H1 (cell line): ENCODE measurements around the gene RNF6. TPM values are rescaled to one million over a fixed set of nuclear protein-coding genes. Genes with fewer than 3 reads are reported as not detected.

ENCODE experiments used
- CTCF ChIA-PET: fragments of 300-600 bp; sonication (Branson Sonifier 250); formaldehyde crosslinking; loops from one replicate; lab custom pipeline; 2021; ENCODE audit not compliant: partially characterized antibody; lab: Charles Lee
- POLR2A ChIA-PET: fragments of 300-600 bp; sonication (Branson Sonifier 250); formaldehyde crosslinking; loops from one replicate; lab custom pipeline; 2021; ENCODE audit warnings: inconsistent platforms; ENCODE audit not compliant: partially characterized antibody; lab: Charles Lee
- DNase-seq, 2 experiments: peaks; one replicate each; pipeline versions ENCODE4 v3.0.0 to v3.0.0-alpha.2; 2010 to 2022; ENCODE audit warnings: low spot score in 2 of 2, low read depth in 1 of 2, mixed read lengths in 1 of 2
- FAIRE-seq: peaks from 2 replicates; lab custom pipeline; 2011; peaks lifted over from hg19 to GRCh38; lab: Jason Lieb, UNC
- H2AFZ ChIP-seq: 2 replicates; pipeline ENCODE4 v1.8.1; 2012; ENCODE audit warnings: low read length, inconsistent platforms
- H2AK5ac ChIP-seq: 2 replicates; pipeline ENCODE4 v1.6.1; 2013; ENCODE audit warnings: low read depth, low read length
- H2BK120ac ChIP-seq: replicated peaks from 2 replicates; pipeline ENCODE3; 2013; ENCODE audit warnings: low read depth, low read length, inconsistent platforms
- H2BK12ac ChIP-seq: 2 replicates; pipeline ENCODE4 v1.6.1; 2013; ENCODE audit warnings: low read depth, low read length
- H2BK15ac ChIP-seq: 2 replicates; pipeline ENCODE4 v1.6.1; 2013; ENCODE audit warnings: low read length
- H2BK20ac ChIP-seq: 2 replicates; pipeline ENCODE4 v1.6.1; 2013; ENCODE audit warnings: low read length
- H2BK5ac ChIP-seq: 2 replicates; pipeline ENCODE4 v1.6.1; 2013; ENCODE audit warnings: low read depth, low read length
- H3K14ac ChIP-seq: 2 replicates; pipeline ENCODE4 v1.6.1; 2013; ENCODE audit warnings: inconsistent platforms; ENCODE audit not compliant: insufficient read length
- H3K18ac ChIP-seq: 2 replicates; pipeline ENCODE4 v1.6.1; 2013; ENCODE audit warnings: low read length; ENCODE audit errors: extremely low read depth
- H3K23ac ChIP-seq: 2 replicates; pipeline ENCODE4 v1.6.1; 2013; ENCODE audit warnings: inconsistent platforms; ENCODE audit not compliant: insufficient read length
- H3K23me2 ChIP-seq: 2 replicates; pipeline ENCODE4 v1.6.1; 2013; ENCODE audit warnings: low read depth, low read length
- H3K27ac ChIP-seq: 2 replicates; pipeline ENCODE4 v1.6.1; 2011; ENCODE audit warnings: low read depth, low read length, inconsistent platforms
- H3K27me3 ChIP-seq, 4 experiments: replicated peaks in 1 of 4; 1 replicate in 1 of 4; 2 replicates in 3 of 4; pipeline versions ENCODE4 v1.6.1 to v1.8.1; 2011 to 2013; ENCODE audit warnings: low read length in 3 of 4, mild to moderate bottlenecking in 3 of 4, inconsistent platforms in 2 of 4, mixed read lengths in 2 of 4, moderate library complexity in 1 of 4; ENCODE audit not compliant: control insufficient read depth in 3 of 4, insufficient read depth in 3 of 4; ENCODE audit errors: extremely low read depth in 1 of 4
- H3K36me3 ChIP-seq, 4 experiments: 2 replicates each; pipeline versions ENCODE4 v1.6.1 to v1.8.1; 2011 to 2013; ENCODE audit warnings: mild to moderate bottlenecking in 4 of 4, low read length in 3 of 4, moderate library complexity in 2 of 4, control low read depth in 1 of 4, inconsistent platforms in 1 of 4; ENCODE audit not compliant: insufficient read depth in 4 of 4, control insufficient read depth in 2 of 4
- H3K4ac ChIP-seq: replicated peaks from 2 replicates; pipeline ENCODE3; 2013; ENCODE audit warnings: low read length, low read depth, mixed read lengths, inconsistent platforms; ENCODE audit not compliant: insufficient read length
- H3K4me1 ChIP-seq, 4 experiments: replicated peaks in 1 of 4; 1 replicate in 1 of 4; 2 replicates in 3 of 4; pipeline versions ENCODE4 v1.6.1 to v1.8.1; 2011 to 2013; ENCODE audit warnings: low read length in 3 of 4, inconsistent platforms in 2 of 4, mixed read lengths in 1 of 4; ENCODE audit not compliant: insufficient read depth in 4 of 4, control insufficient read depth in 3 of 4
- H3K4me2 ChIP-seq, 2 experiments: 2 replicates each; pipeline versions ENCODE4 v1.6.1 to v1.8.1; 2011 to 2013; ENCODE audit warnings: low read depth in 2 of 2, low read length in 2 of 2, control low read depth in 1 of 2, inconsistent platforms in 1 of 2, mild to moderate bottlenecking in 1 of 2; ENCODE audit not compliant: insufficient read depth in 1 of 2
- H3K4me3 ChIP-seq, 4 experiments: fragments of 200-600, 300-600 bp in 1 of 4; sonication (generic), shearing (Covaris generic), sonication (Bioruptor Twin) in 1 of 4; 2 replicates each; pipeline versions ENCODE4 v1.5.1 to v1.8.1; 2011 to 2016; ENCODE audit warnings: low read length in 4 of 4, low read depth in 3 of 4, control low read depth in 2 of 4, inconsistent platforms in 2 of 4, mild to moderate bottlenecking in 2 of 4, mixed read lengths in 1 of 4, moderate library complexity in 1 of 4; ENCODE audit not compliant: insufficient read depth in 2 of 4; ENCODE audit errors: extremely low read depth in 1 of 4
- H3K56ac ChIP-seq: replicated peaks from 2 replicates; pipeline ENCODE3; 2013; ENCODE audit warnings: low read depth, mild to moderate bottlenecking, mixed read lengths, low read length, inconsistent platforms; ENCODE audit not compliant: insufficient read length
- H3K79me1 ChIP-seq: 2 replicates; pipeline ENCODE4 v1.6.1; 2013; ENCODE audit warnings: low read depth, low read length, control low read depth
- H3K79me2 ChIP-seq, 2 experiments: 2 replicates each; pipeline versions ENCODE4 v1.6.1 to v1.8.1; 2012 to 2013; ENCODE audit warnings: low read length in 2 of 2, mild to moderate bottlenecking in 2 of 2, inconsistent platforms in 1 of 2; ENCODE audit not compliant: insufficient read depth in 2 of 2, control insufficient read depth in 1 of 2
- H3K9ac ChIP-seq, 4 experiments: replicated peaks in 1 of 4; 1 replicate in 1 of 4; 2 replicates in 3 of 4; pipeline versions ENCODE4 v1.6.1 to v1.8.1; 2011 to 2013; ENCODE audit warnings: low read depth in 3 of 4, low read length in 3 of 4, control low read depth in 2 of 4, mild to moderate bottlenecking in 2 of 4, moderate library complexity in 2 of 4, inconsistent platforms in 1 of 4; ENCODE audit errors: extremely low read depth in 1 of 4
- H3K9me3 ChIP-seq, 2 experiments: 2 replicates each; pipeline versions ENCODE4 v1.6.1 to v1.8.1; 2012 to 2013; ENCODE audit warnings: mild to moderate bottlenecking in 2 of 2, moderate library complexity in 2 of 2, control low read depth in 1 of 2, inconsistent platforms in 1 of 2, low read depth in 1 of 2, low read length in 1 of 2, mixed read lengths in 1 of 2; ENCODE audit not compliant: insufficient read depth in 2 of 2
- H4K20me1 ChIP-seq, 2 experiments: replicated peaks in 1 of 2; 2 replicates each; pipeline versions ENCODE3 to v1.8.1; 2011 to 2013; ENCODE audit warnings: inconsistent platforms in 2 of 2, low read length in 2 of 2, mild to moderate bottlenecking in 1 of 2; ENCODE audit not compliant: insufficient read depth in 2 of 2, control insufficient read depth in 1 of 2
- H4K5ac ChIP-seq: 2 replicates; pipeline ENCODE4 v1.6.1; 2013; ENCODE audit warnings: low read length, low read depth, mixed read lengths, inconsistent platforms; ENCODE audit not compliant: insufficient read length
- H4K8ac ChIP-seq: 2 replicates; pipeline ENCODE4 v1.8.0; 2013; ENCODE audit warnings: mild to moderate bottlenecking, moderate library complexity, low read length, inconsistent platforms; ENCODE audit not compliant: insufficient read depth; ENCODE audit errors: extremely low read depth
- H4K91ac ChIP-seq: replicated peaks from 2 replicates; pipeline ENCODE3; 2013; ENCODE audit warnings: low read length, mixed read lengths, inconsistent platforms; ENCODE audit not compliant: insufficient read length
- BRCA1 ChIP-seq: IDR thresholded peaks from 2 replicates; pipeline ENCODE4 v1.6.1; 2012; ENCODE audit warnings: low read depth, low read length, improper control_type of control experiment
- CREB1 ChIP-seq: IDR thresholded peaks from 2 replicates; pipeline ENCODE4 v1.6.1; 2012; ENCODE audit warnings: inconsistent platforms
- CTBP2 ChIP-seq: IDR thresholded peaks from 2 replicates; pipeline ENCODE4 v1.7.0; 2011; ENCODE audit warnings: borderline replicate concordance, mild to moderate bottlenecking, moderate library complexity, mixed read lengths, low read length; ENCODE audit not compliant: insufficient read depth, insufficient read length
- EZH2 ChIP-seq: fragments of 200-600 bp; sonication (generic); IDR thresholded peaks from 2 replicates; pipeline ENCODE4 v1.7.1; 2012; ENCODE audit warnings: low read depth, mild to moderate bottlenecking, moderate library complexity, low read length, inconsistent platforms; ENCODE audit not compliant: severe bottlenecking
- RAD21 ChIP-seq, 2 experiments: IDR thresholded peaks in 1 of 2; conservative IDR thresholded peaks in 1 of 2; 2 replicates each; pipeline ENCODE4 v1.6.1; 2011; ENCODE audit warnings: low read depth in 2 of 2, low read length in 2 of 2, improper control_type of control experiment in 1 of 2, inconsistent platforms in 1 of 2, mild to moderate bottlenecking in 1 of 2, moderate library complexity in 1 of 2
- TAF1 ChIP-seq: IDR thresholded peaks from 2 replicates; pipeline ENCODE4 v1.6.1; 2011; ENCODE audit warnings: mild to moderate bottlenecking, low read depth, low read length
- TBP ChIP-seq: IDR thresholded peaks from 2 replicates; pipeline ENCODE4 v1.6.1; 2011; ENCODE audit warnings: low read depth, low read length, improper control_type of control experiment
- TCF12 ChIP-seq: IDR thresholded peaks from 2 replicates; pipeline ENCODE4 v1.6.1; 2011; ENCODE audit warnings: low read depth, mild to moderate bottlenecking, low read length
- WGBS, 2 experiments: shearing (Covaris generic) in 1 of 2; methylation state at CpG; one replicate each; pipeline versions ENCODE4 v1.1.6 to v1.1.7; 2013 to 2015; ENCODE audit warnings: low lambda C conversion rate in 2 of 2, mixed read lengths in 2 of 2, inconsistent platforms in 1 of 2, low coverage in 1 of 2, missing lambda C conversion rate in 1 of 2; ENCODE audit not compliant: insufficient replicate concordance in 2 of 2, insufficient coverage in 1 of 2, insufficient read length in 1 of 2; ENCODE audit errors: extremely low coverage in 1 of 2, missing lambda C conversion rate in 1 of 2; 5-methylcytosine and 5-hydroxymethylcytosine counted together
- polyA plus RNA-seq, 7 experiments: library from polyadenylated mRNA; depleted of rRNA in 3 of 7; stranded (reverse) in 5 of 7; unstranded in 2 of 7; fragments of >200 nt in 5 of 7; fragments of 200-250 nt in 2 of 7; gene quantifications; 1 replicate in 5 of 7; 2 replicates in 1 of 7; 4 replicates in 1 of 7; pipeline versions ENCODE4 v1.2.1 to v1.2.3, GENCODE V29; 2011 to 2013; ENCODE audit warnings: missing spikeins in 2 of 7, mixed read lengths in 2 of 7
- total RNA-seq: library from RNA; stranded (reverse); fragmentation: NEBNext Ultra II Directional; extraction: Animal tissue kit (Norgen Biotek cat#: 25700); gene quantifications from 2 replicates; pipeline ENCODE4 v1.2.1, GENCODE V29; 2021

RNF6 gene
- total and polyA plus RNA-seq, 2 of the 8 experiments (the other 6 are each of a cell fraction or from before 2014, with no cell fraction given): 4.0 to 13.8 TPM

- H4K20me1 ChIP-seq: no peaks in the 10 kb centered on the region
- H2BK12ac ChIP-seq: no peak overlapping the region
- no peak overlapping the region for H3K14ac ChIP-seq
- H2BK5ac ChIP-seq: no peak overlapping the region
- H3K23me2 ChIP-seq: peaks cover 4% of the 10 kb centered on the region; the same call in 1 of the 2 replicates
- no peak for FAIRE-seq
- H3K4ac ChIP-seq: no peak overlapping the region
- no peak overlapping the region for H4K5ac ChIP-seq
- no peak overlapping the region for H4K8ac ChIP-seq
- H2BK120ac ChIP-seq: no peak overlapping the region
- H3K9me3 ChIP-seq: no peaks in the 10 kb centered on the region
- CTCF ChIA-PET: interaction anchor here (1.8 kb wide), 1 partner anchor 10 kb away, joined by 5 read pairs; no protein-coding TSS in a partner anchor
- POLR2A ChIA-PET: interaction anchor here (1.2 kb wide), 1 partner anchor 10 kb away, joined by 3 read pairs; no protein-coding TSS in a partner anchor
- no peak overlapping the region for H3K56ac ChIP-seq
- no peak overlapping the region for H3K27ac ChIP-seq
- H2BK15ac ChIP-seq: no peak overlapping the region
- H2AFZ ChIP-seq: no peak overlapping the region
- DNase-seq: no peak
- H4K91ac ChIP-seq: no peak overlapping the region
- no peaks in the 10 kb centered on the region for H3K27me3 ChIP-seq
- no peak overlapping the region for H3K4me2 ChIP-seq
- H2BK20ac ChIP-seq: no peak overlapping the region
- H3K18ac ChIP-seq: no peak overlapping the region
- H3K9ac ChIP-seq: no peak overlapping the region
- H3K36me3 ChIP-seq: no peaks in the 10 kb centered on the region
- H3K4me3 ChIP-seq: no peak overlapping the region
- H3K23ac ChIP-seq: no peak overlapping the region
- no peak overlapping the region for H2AK5ac ChIP-seq
- no peaks in the 10 kb centered on the region for H3K79me1 ChIP-seq
- 76% methylated on average over 2 of the region's 2 CpGs; no CpG with 5 or more reads in 1 of the 2 experiments for WGBS, 2 experiments
- H3K4me1 ChIP-seq: no peaks in the 10 kb centered on the region
- H3K79me2 ChIP-seq: no peaks in the 10 kb centered on the region
- TF ChIP-seq TAF1 (no peak), TCF12 (no peak), CREB1 (no peak), EZH2 (no peak), CTBP2 (no peak), TBP (no peak), RAD21 (IDR thresholded peaks at IDR 0.05 in 1 of 2, conservative IDR thresholded peaks at IDR 0.05 in 1 of 2; ENCODE audit: low read depth in 2 of 2, low read length in 2 of 2) (no peak), BRCA1 (no peak)
Measured at GRCh38 chr13:26247011-26247410, 24.9 kb upstream of the RNF6 start.
